HEK293T (cell line): Measurements from ENCODE around the gene PCDHB10.
"Not testable (repeated sequence)": the region's sequence is repeated elsewhere in the genome, so short reads cannot be mapped to it uniquely, and the experiment has no call there.

Experiments
- NFRKB ChIP-seq: fragments of 450-650 bp; IDR thresholded peaks from 2 replicates; pipeline ENCODE4 v1.6.1; 2016; ENCODE audit warnings: mild to moderate bottlenecking, moderate library complexity
- SP1 ChIP-seq: fragments of 450-650 bp; IDR thresholded peaks from 2 replicates; pipeline ENCODE4 v1.6.1; 2017
- ZNF384 ChIP-seq: fragments of 450-650 bp; IDR thresholded peaks from 2 replicates; pipeline ENCODE4 v1.6.1; 2016

DNA sequence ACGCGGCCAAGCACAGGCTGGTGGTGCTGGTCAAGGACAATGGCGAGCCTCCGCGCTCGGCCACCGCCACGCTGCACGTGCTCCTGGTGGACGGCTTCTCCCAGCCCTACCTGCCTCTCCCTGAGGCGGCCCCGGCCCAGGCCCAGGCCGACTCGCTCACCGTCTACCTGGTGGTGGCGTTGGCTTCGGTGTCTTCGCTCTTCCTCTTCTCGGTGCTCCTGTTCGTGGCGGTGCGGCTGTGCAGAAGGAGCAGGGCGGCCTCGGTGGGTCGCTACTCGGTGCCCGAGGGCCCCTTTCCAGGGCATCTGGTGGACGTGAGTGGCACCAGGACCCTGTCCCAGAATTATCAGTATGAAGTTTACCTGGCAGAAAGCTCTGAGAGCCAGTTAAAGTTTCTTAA lies 34.3 kb upstream of the PCDHB10 start:
- not testable (repeated sequence) for TF ChIP-seq NFRKB, SP1, ZNF384
